GM19035 (cell line): ENCODE data around the gene MYO7B.

Experiments
- ATAC-seq: cut with Tn5 transposase; IDR thresholded peaks from one replicate; pipeline ENCODE4 v1.9.1; 2021; ENCODE audit not compliant: unreplicated experiment

MYO7B gene

DNA sequence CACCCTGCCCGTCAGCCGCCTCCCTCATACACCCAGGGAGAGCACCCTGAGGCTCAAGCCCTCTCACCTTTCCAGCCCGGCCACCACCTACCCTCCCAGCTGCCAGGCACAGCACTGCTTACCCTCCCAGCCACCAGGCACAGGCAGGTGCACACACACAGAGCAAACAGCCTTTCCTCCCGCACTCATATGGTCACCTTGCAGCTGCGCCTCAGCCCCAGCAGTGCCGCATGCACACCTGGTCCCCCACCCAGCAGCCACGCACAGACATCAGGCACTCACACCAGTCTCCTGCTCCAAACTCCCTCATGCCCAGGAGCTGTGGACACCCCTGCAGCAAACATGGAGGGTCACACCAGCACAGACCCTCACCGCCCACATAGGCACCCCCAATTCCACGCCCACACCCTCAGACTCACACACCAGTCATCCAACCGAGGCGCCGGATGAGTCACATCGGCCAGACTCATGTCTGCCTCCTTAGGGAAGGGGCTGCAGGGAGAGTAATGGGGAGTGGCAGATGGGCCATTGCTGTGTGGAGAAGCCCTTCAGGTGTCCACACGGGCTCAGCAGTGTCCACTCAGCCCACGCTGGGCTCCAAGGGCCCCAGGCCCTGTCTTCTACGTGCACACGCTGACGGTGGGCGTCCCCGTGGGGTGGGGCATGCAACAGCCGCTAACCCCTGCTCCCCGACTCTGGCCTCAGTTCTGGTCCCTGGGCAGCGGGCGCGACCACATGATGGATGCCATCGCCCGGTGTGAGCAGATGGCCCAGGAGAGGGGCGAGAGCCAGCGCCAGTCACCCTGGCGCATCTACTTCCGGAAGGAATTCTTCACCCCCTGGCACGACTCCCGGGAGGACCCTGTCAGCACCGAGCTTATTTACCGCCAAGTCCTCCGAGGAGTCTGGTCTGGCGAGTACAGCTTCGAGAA is 88.2 kb downstream of the MYO7B start:
- ATAC-seq = no peak

DNA sequence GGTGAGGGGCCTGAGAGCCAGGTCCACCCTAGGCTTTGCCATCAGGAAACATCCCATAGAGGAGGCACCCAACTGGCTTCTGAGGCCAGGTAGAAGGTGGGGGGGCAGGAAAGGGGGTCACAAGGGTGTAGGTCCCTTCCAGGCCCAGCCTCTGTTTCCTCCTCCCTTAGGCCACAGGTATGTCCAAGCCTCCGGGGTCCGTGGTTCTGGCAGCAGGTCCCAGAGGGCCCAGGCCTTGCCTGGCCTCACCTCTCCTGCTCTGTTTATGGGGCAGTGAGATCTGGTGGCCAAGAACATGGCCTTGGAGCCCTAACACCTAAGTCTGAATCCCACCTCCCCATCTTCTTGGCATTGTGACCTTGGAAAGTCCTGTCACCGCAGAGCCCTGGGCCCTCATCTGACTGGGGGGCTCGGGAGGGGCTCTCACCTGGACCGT is 88.9 kb downstream of the MYO7B start:
- ATAC-seq = no peak

DNA sequence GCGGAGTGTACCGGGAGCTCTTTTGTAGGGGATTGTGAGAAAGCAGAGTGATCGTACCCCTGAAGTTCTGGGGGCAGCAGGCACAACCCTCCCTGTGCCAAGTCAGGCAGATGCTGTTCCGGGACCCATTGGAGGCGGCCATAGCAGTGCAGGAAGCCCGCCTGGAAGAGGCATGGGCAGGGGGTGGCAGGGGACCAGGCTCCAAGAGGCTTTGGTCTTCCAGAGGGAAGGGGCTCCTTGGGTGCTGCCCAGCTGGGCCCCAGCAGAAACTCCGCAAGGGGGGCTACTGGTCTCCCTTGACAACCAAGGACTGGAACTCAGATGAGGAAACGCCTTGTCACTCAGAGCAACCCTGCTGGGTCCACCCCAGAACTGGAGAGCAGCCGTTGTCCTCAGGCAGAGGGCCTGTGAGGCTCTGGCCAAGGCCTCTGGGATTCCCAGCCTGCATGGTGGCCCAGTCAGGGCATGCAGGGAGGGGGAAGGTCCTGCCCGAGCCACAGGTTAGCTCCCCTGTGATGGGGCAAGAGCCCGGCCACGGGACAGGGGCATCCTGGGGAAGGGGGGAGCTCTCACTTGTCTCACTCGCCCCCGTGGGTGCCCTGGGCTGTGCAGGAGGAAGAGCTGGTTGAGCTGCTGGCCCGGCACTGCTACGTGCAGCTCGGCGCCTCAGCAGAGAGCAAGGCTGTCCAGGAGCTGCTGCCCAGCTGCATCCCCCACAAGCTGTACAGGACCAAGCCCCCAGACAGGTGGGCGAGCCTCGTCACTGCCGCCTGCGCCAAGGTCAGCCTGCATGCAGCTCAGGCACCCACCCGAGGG is 89.5 kb downstream of the MYO7B start:
- ATAC-seq = no peak

DNA sequence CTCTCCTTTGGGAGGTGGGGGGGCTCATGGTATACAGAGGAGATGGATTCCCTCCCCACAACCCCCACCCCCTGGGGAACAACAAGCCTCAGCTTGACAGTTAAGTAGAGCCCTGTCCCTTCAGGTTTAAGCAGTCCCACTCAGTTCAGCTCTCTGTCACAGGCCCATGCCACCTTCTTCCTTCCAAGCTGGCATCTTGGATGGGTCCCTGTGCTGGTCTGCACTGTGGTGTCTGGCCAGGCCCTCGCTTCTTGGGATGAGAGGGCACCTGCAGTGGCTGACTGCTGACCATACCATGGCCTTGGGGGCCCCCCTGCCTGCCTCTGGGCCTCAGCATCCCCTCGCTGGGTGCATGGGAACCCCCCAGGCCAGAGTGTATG is 90.1 kb downstream of the MYO7B start:
- no peak for ATAC-seq

DNA sequence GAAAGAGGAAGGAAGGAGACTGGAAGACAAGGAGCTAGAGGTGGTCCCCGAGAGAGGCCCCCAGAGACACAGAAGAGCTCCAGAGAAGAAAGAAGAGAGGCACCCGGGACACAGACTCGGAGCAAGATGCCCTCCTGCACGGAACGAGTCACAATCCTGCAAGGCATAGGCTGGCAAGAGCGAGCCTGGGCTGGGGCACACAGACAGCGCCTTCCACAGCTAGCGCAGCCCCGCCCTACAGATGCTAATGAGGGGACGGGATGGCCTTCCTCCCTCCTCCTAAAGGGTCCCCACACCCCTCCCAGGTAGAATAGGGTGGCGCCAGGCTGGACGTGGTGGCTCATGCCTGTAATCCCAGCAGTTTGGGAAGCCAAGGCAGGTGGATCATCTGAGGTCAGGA is 90.7 kb downstream of the MYO7B start:
- no peak for ATAC-seq

DNA sequence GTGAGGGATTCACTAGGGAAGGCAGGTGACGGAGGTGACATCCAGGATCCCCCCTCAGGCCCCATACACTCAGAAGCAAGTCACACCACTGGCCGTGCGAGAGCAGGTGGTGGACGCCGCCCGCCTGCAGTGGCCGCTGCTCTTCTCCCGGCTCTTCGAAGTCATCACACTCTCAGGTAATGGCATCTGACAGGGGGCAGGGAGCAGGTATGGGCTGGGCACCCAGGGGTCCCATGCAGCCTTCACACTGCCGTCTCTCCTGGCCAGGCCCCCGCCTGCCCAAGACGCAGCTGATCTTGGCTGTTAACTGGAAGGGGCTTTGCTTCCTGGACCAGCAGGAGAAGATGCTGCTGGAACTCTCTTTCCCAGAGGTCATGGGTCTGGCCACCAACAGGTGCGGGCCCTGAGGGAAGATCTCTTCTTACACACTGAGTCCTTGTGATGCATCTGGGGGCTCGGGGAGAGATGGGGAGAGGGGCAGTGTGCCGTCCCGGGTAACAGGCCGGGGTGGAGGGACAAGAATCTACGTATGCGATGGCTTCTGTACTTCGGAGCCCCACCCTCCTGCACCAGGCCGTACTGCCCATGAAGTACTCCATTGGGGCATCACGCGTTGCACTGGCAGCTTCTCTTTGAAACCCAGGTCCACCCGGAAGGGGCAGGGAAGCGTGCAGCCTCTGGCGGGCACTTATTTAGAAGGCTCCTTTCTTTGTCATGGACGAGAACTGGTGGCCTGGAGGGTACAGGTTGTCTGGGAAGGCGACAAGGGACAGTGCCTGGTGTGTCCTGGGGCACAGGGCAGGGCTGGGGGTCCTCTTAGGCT is 91.6 kb downstream of the MYO7B start:
- no peak for ATAC-seq

DNA sequence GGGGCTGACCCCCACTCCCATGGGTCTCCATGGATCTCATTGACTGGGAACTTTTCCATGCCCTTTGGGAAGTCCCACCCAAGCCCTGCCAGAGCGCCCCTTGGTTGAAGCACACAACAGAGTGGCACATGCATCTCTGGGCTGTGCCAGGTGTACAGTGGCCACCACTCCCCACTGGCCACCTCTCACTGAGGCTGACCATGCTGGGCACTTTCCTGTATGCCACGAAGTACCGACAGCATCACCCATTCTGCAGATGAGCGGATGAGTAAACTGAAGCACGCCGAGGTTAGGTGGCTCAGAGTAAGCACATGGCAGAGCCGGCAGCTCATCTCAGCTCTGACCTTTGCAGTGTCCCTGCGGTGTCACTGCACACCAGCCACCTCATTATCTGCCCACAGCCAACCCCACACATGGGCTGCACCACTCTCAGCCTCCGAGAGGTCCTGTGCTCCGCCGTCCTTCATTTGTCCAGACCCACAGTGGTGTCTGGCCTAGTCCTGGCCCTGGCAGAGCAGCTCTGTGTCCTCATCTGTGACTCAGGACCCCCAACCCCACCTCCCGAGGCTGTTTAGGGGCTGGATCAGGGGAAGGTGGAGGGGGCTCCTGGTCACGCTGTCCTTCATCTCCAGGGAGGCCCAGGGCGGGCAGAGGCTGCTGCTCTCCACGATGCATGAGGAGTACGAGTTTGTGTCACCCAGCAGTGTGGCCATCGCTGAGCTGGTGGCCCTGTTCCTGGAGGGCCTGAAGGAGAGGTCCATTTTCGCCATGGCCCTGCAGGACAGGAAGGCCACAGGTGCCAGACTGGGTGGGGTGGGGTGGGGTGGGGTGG is 92.5 kb downstream of the MYO7B start:
- ATAC-seq = no peak

DNA sequence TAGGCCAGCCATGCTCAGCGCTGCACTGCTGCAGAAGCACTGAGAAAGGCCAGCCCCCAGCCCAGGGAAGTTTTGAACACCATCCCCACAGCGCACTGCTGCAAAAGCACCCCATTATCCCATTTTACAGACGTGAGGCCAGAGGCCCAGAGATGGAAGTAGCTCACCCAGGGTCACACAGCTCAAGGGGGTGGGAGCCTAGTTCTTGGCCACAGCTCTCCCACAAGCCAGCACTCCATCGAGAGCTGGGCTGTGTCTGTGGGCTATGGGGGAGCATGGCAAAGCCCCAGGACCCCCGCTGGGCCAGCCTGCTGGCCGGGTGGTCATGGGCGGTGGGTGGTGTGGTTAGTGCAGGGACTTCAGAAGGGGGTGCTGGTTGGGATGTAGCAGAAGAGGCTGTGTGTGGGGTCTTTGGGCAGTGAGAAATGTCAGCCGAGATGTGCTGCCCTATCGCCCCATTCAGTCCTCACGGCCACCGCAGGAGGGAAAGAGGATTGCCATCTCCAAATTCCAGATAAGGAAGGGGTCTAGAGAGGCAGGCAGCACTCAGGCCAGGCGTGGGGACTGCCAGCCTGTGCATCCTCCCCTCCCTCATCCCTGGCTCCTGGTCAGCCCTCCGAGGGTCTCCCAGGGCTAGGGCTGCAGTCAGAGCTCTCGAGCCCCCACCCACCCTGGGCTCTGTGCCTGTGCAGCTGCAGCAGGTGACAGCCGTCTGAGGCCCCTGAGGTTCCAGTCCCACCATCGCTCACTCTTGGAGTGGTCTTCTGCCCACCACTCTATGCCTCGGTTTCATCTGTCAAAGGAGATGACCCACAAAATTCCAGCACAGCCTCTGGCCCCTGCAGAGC is 93.5 kb downstream of the MYO7B start:
- no peak for ATAC-seq

DNA sequence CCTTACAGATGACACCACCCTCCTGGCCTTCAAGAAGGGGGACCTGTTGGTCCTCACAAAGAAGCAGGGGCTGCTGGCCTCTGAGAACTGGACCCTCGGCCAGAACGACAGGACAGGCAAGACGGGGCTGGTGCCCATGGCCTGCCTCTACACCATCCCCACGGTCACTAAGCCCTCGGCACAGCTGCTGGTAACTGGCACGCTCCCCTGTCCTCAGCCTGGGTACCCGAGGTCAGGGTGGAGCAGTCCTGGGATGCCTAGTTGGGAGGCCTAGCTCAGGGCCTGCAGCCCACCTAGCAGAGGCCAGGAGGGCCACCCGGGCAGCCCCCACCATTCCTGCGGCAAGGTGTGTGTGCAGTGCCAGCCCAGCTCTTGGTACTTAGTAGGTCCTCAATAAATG is 94.2 kb downstream of the MYO7B start:
- no peak for ATAC-seq

DNA sequence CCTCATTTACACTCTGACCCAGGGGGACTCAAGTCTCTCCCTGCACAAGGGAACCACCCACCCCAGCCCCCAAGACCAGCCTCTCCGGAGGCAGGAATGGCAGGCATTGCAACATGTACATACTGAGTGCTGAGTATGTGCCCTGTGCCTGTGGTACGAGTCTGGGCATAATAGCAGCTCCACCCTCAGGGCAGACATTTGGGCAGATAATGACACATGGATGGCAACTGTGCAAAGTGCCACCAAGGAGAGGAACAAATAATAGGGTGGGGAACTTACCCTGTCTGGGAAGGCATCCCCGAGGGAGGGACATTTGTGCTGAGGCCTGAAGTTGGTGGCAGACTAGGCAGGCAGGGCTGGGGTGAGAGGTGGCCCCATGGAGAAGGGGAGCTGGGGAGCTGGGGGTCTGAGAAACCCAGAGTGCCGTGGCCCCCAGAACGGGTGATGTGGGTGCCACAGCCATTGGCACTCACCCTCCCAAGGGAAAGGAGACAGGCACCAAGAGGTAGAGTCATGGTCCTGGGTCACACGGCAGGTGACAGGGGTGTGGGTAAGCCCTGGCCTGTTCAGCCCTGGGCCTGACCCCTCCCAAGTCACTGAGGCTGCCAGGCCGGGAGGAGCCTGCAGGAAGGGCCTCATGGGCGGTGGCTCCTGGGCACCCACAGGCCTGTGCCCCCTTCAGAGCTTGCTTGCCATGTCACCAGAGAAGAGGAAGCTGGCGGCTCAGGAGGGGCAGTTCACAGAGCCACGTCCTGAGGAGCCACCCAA is 94.8 kb downstream of the MYO7B start:
- ATAC-seq = no peak

DNA sequence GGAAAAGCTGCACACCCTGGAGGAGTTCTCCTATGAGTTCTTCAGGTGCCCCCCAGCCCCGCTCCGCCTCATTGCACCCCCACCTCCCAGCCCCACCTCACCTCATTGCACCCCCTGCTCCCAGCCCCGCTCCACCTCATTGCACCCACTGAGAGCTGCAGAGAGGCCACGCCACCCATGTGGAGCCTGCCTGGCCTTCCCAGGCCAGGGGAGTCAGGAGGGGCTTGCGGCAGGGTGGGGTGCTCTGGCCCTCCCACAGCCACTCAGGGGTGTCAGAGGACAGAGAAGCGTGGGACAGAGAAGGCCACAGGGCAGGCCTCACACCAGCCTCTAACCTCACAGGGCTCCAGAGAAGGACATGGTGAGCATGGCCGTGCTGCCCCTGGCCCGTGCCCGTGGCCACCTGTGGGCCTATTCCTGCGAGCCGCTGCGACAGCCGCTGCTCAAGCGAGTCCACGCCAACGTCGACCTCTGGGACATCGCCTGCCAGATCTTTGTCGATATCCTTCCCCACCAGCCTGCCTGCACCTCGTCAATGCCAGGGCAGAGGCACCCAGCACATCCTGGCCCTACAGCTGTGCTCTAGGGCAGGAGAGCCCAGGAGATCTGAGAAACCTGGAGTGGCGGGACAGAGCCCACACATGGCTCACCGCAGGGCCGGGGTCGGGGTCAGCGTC is 95.5 kb downstream of the MYO7B start:
- ATAC-seq = no peak

DNA sequence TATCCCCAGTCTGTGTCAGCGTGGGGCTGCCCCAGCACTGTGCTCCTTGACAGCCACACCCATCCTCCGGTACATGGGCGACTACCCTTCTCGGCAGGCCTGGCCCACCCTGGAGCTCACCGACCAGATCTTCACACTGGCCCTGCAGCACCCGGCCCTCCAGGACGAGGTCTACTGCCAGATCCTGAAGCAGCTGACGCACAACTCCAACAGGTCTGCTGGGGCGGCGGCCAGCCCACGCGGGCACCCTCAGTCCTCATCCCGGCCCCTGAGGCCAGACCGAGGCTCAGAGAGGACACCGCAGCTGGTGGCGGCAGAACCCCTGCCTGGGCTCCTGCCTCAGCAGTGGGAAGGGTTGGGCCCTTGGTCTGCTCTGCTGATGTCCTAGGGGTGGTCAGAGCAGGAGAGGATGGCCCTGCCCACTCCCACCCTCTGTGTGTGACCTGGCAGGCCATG is 96.1 kb downstream of the MYO7B start:
- no peak for ATAC-seq

DNA sequence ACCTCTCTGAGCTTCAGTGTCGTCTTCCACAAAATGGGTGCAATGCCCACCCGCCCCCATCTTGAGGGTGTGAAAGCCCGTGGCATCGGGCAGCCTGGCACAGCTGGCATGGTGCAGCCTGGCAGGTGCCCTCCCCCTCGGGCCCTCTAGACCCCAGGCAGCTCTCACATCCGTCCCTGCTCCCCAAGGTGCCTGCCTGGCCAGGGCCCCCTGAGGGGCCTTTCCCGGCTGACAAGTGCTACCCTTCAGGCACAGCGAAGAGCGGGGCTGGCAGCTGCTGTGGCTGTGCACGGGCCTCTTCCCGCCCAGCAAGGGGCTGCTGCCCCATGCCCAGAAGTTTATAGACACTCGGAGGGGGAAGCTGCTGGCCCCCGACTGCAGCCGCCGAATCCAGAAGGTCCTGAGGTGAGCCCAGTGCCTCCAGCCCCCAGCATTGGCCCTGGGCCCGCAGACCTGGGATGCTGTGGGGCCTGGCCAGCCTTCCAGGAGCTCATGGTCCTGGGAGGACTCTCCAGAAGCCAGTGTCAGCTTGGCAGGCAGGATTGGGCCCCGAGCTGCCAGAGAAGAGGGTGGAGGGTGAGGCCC is 96.6 kb downstream of the MYO7B start:
- no peak for ATAC-seq

DNA sequence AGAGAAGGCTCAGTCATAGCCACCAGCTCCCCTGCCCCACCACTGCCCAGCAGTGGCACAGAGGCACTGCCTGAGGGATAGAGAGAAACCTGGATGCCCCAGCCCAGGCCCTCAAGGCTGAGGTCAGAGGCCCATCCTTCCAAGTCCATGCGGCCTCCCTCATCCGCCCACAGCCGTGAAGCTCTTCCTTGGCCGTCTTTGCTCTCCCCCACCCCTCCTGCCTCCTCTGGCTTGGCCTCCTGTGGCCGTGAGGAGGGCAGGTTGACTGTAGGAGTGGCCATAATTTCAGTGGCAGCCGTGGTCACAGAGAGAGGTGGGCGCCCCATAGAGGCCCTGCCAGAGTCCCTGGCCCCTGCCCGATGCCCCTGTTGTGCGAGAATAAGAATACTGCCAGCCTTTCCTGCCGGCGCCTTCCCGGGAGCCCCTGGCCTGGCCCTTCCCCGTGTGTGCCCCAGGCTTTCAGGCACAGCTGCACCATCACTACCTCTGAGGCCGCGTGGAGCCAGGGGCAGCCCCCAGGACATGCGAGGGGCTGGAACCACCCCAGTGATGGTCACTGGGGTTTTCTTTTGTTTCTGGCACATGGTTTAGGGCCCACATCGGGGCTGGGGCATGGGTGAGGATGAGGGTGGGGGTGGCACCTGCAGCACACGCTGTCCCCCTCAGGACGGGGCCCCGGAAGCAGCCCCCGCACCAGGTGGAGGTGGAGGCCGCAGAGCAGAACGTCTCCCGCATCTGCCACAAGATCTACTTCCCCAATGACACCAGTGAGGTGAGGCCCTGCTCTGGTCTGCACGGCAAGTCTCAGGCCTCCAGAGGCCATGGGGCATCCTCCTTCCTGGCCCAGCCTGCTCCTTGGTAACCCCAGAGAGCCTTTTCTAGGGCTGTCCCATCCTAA is 97.4 kb downstream of the MYO7B start:
- no peak for ATAC-seq

DNA sequence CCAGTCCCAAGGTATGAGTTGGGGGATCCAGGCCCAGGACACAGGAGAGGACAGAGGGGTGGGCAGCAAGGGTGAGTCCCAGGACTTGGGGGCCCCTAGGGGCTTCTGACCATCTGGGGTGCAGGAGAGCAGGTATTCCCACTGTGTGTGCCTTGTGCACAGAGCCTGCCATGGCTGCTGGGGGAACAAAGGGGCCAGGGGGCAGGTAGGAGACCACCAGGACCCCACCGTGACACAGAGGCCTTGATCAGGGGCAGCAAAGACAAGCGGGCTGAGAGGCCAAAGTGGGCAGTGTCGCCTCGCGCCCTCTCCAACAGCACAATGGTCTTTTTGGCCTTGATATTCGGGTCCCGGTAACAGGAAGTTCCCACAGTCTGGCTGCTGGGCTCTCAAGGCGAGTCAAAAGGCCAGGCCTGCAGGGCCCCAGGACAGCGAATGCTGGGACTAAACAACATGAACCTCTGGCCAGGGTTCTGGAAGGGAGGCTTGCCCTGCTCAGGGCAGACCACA is 98.1 kb downstream of the MYO7B start:
- ATAC-seq = no peak

DNA sequence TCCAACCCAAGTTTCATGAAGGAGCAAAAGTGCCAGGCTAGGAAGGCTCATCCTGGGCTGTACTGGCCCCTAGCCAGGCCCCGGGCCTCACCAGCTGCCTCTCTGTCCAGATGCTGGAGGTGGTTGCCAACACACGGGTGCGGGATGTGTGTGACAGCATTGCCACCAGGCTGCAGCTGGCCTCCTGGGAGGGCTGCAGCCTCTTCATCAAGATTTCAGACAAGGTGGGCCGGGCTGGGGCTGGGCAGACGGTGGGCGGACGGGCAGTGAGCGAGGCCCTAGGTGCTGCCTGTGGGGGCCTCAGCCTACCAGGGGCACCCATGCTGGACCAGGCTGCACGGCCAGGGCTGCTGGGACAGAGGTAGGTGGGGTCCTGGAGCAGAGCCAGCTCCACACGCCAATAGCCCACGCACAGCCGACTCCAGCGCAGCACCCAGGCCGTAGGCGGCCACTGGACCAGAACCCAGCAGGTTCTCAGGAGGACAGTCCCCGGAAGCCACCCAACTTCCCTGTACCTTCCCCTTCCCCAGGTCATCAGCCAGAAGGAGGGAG is 98.7 kb downstream of the MYO7B start:
- no peak for ATAC-seq
